Activated CD4-positive, alpha-beta memory T cell treated with anti-CD3 and anti-CD28 coated beads for 36 hours (primary cell): Measurements from ENCODE around the gene FBXW12. TPM values are rescaled to one million over a fixed set of nuclear protein-coding genes. Genes with fewer than 3 reads are reported as not detected.

Experiments
- CTCF ChIA-PET: fragments of 350-600 bp; sonication (Branson Sonifier 250); formaldehyde crosslinking; loops from one replicate; lab custom pipeline; 2021; ENCODE audit warnings: antibody characterized with exemption, inconsistent platforms; lab: Charles Lee
- POLR2A ChIA-PET: fragments of 350-600 bp; sonication (Branson Sonifier 250); formaldehyde crosslinking; loops from one replicate; lab custom pipeline; 2021; ENCODE audit warnings: antibody characterized with exemption; lab: Charles Lee
- DNase-seq: peaks from one replicate; pipeline ENCODE4 v3.0.0-alpha.2; 2020
- H3K27ac Mint-ChIP-seq: one replicate; pipeline ENCODE4 v1.8.0; 2021; ENCODE audit warnings: mixed read lengths
- H3K27me3 Mint-ChIP-seq: one replicate; pipeline ENCODE4 v1.8.0; 2021; ENCODE audit warnings: mixed read lengths
- H3K36me3 Mint-ChIP-seq: one replicate; pipeline ENCODE4 v1.8.0; 2021; ENCODE audit warnings: mixed read lengths
- H3K4me1 Mint-ChIP-seq: one replicate; pipeline ENCODE4 v1.8.0; 2021; ENCODE audit warnings: low read depth, mixed read lengths
- H3K4me3 Mint-ChIP-seq: one replicate; pipeline ENCODE4 v1.8.0; 2021; ENCODE audit warnings: mild to moderate bottlenecking, mixed read lengths
- H3K9me3 Mint-ChIP-seq: one replicate; pipeline ENCODE4 v1.8.0; 2021; ENCODE audit warnings: mixed read lengths
- intact Hi-C: fragments of 100-400 bp; cut with micrococcal nuclease; formaldehyde crosslinking; loops from one replicate; pipeline ENCODE4 v1.15.1; 2023
- total RNA-seq, 2 experiments: library from RNA; stranded (reverse); gene quantifications; one replicate each; pipeline ENCODE4 v1.2.3, GENCODE V29; 2021

Gene FBXW12
- total RNA-seq, 2 experiments from 2014 or later: not detected

- CTCF ChIA-PET: interaction anchor here (0.6 to 9.5 kb wide), 4 partner anchors 17 to 217 kb away, joined by 3 to 60 read pairs (median 7); partner anchors contain the start of gene SLC26A6
Observed at GRCh38 chr3:48418140-48418539, 46.1 kb downstream of the FBXW12 start.

GRCh38 chr3:48418651-48419050 lies 46.6 kb downstream of the FBXW12 start:
- Mint-ChIP-seq H3K36me3 (no peaks in the 10 kb centered on the region), H3K27me3 (no peaks in the 10 kb centered on the region), H3K9me3 (no peaks in the 10 kb centered on the region), H3K4me1 (no peaks in the 10 kb centered on the region), H3K27ac (no peak overlapping the region), H3K4me3 (no peak overlapping the region)
- POLR2A ChIA-PET: no interaction called here
- DNase-seq: no peak
- CTCF ChIA-PET: interaction anchor here (0.6 to 9.5 kb wide), 4 partner anchors 17 to 217 kb away, joined by 3 to 60 read pairs (median 7); partner anchors contain the start of gene SLC26A6
- intact Hi-C loops: no loop called here

More at GRCh38 chr3:48418140-48418539, 46.1 kb downstream of the FBXW12 start:
- Mint-ChIP-seq H3K4me3 (no peak overlapping the region), H3K27ac (no peak overlapping the region), H3K27me3 (no peaks in the 10 kb centered on the region), H3K9me3 (no peaks in the 10 kb centered on the region), H3K36me3 (no peaks in the 10 kb centered on the region), H3K4me1 (no peaks in the 10 kb centered on the region)
- DNase-seq: no peak
- POLR2A ChIA-PET: no interaction called here
- intact Hi-C loops: no loop called here

- DNase-seq: no peak
- ChIA-PET POLR2A (no interaction called here), CTCF (interaction anchor here (1.0 to 9.5 kb wide), 3 partner anchors 16 to 146 kb away, joined by 3 to 60 read pairs (median 11); no protein-coding TSS in a partner anchor)
- no peak overlapping the region for H3K27ac Mint-ChIP-seq
- H3K36me3 Mint-ChIP-seq: no peaks in the 10 kb centered on the region
- intact Hi-C loops: no loop called here
- H3K9me3 Mint-ChIP-seq: no peaks in the 10 kb centered on the region
- no peaks in the 10 kb centered on the region for H3K4me1 Mint-ChIP-seq
- no peaks in the 10 kb centered on the region for H3K27me3 Mint-ChIP-seq
- no peak overlapping the region for H3K4me3 Mint-ChIP-seq
Observed at GRCh38 chr3:48419149-48419548, 47.1 kb downstream of the FBXW12 start.

GRCh38 chr3:48419597-48419996 lies 47.6 kb downstream of the FBXW12 start:
- POLR2A ChIA-PET: no interaction called here
- DNase-seq: no peak
- intact Hi-C loops: no loop called here
- H3K9me3 Mint-ChIP-seq: no peaks in the 10 kb centered on the region
- no peaks in the 10 kb centered on the region for H3K36me3 Mint-ChIP-seq
- no peak overlapping the region for H3K4me3 Mint-ChIP-seq
- H3K4me1 Mint-ChIP-seq: no peaks in the 10 kb centered on the region
- CTCF ChIA-PET: interaction anchor here (2.1 to 9.5 kb wide), 2 partner anchors 16 to 19 kb away, joined by 11 to 60 read pairs; no protein-coding TSS in a partner anchor
- H3K27me3 Mint-ChIP-seq: no peaks in the 10 kb centered on the region
- no peak overlapping the region for H3K27ac Mint-ChIP-seq

GRCh38 chr3:48420561-48420960 lies 48.5 kb downstream of the FBXW12 start:
- intact Hi-C loops: no loop called here
- CTCF ChIA-PET: interaction anchor here (9.5 kb wide), 1 partner anchor 15 kb away, joined by 60 read pairs; no protein-coding TSS in a partner anchor
- Mint-ChIP-seq H3K27me3 (no peaks in the 10 kb centered on the region), H3K4me1 (no peaks in the 10 kb centered on the region), H3K9me3 (no peaks in the 10 kb centered on the region), H3K27ac (no peak overlapping the region), H3K36me3 (no peaks in the 10 kb centered on the region), H3K4me3 (no peak overlapping the region)
- POLR2A ChIA-PET: no interaction called here
- no peak for DNase-seq

- H3K36me3 Mint-ChIP-seq: no peaks in the 10 kb centered on the region
- no peak for DNase-seq
- POLR2A ChIA-PET: no interaction called here
- no peaks in the 10 kb centered on the region for H3K27me3 Mint-ChIP-seq
- CTCF ChIA-PET: interaction anchor here (1.6 to 9.5 kb wide), 3 partner anchors 13 to 149 kb away, joined by 3 to 60 read pairs (median 11); no protein-coding TSS in a partner anchor
- no peaks in the 10 kb centered on the region for H3K9me3 Mint-ChIP-seq
- no peaks in the 10 kb centered on the region for H3K4me1 Mint-ChIP-seq
- no peak overlapping the region for H3K4me3 Mint-ChIP-seq
- no peak overlapping the region for H3K27ac Mint-ChIP-seq
- intact Hi-C loops: no loop called here
Observed at GRCh38 chr3:48422272-48422671, 50.3 kb downstream of the FBXW12 start.

GRCh38 chr3:48422681-48423080 lies 50.7 kb downstream of the FBXW12 start:
- POLR2A ChIA-PET: no interaction called here

GRCh38 chr3:48423241-48423882 lies 51.3 kb downstream of the FBXW12 start:
- POLR2A ChIA-PET: no interaction called here
- no peaks in the 10 kb centered on the region for H3K36me3 Mint-ChIP-seq

More at GRCh38 chr3:48422681-48423080, 50.7 kb downstream of the FBXW12 start:
- Mint-ChIP-seq H3K27ac (no peak overlapping the region), H3K4me3 (no peak overlapping the region), H3K27me3 (no peaks in the 10 kb centered on the region), H3K36me3 (no peaks in the 10 kb centered on the region), H3K4me1 (no peaks in the 10 kb centered on the region), H3K9me3 (no peaks in the 10 kb centered on the region)
- CTCF ChIA-PET: interaction anchor here (1.6 to 9.5 kb wide), 3 partner anchors 13 to 149 kb away, joined by 3 to 60 read pairs (median 11); no protein-coding TSS in a partner anchor
- DNase-seq: no peak
- intact Hi-C loops: no loop called here

GRCh38 chr3:48423883-48424695 lies 52.1 kb downstream of the FBXW12 start:
- POLR2A ChIA-PET: no interaction called here
- DNase-seq: no peak
- Mint-ChIP-seq H3K27me3 (no peaks in the 10 kb centered on the region), H3K27ac (no peak overlapping the region), H3K36me3 (no peaks in the 10 kb centered on the region), H3K4me1 (no peaks in the 10 kb centered on the region), H3K4me3 (no peak overlapping the region), H3K9me3 (no peaks in the 10 kb centered on the region)
- intact Hi-C loops: no loop called here
- CTCF ChIA-PET: interaction anchor here (0.6 to 9.5 kb wide), 4 partner anchors 11 to 150 kb away, joined by 3 to 60 read pairs (median 7); no protein-coding TSS in a partner anchor

More at GRCh38 chr3:48423241-48423882, 51.3 kb downstream of the FBXW12 start:
- no peaks in the 10 kb centered on the region for H3K4me1 Mint-ChIP-seq
- no peak overlapping the region for H3K27ac Mint-ChIP-seq
- no peaks in the 10 kb centered on the region for H3K27me3 Mint-ChIP-seq
- H3K4me3 Mint-ChIP-seq: no peak overlapping the region
- intact Hi-C loops: no loop called here
- DNase-seq: no peak
- CTCF ChIA-PET: interaction anchor here (0.6 to 9.5 kb wide), 4 partner anchors 12 to 150 kb away, joined by 3 to 60 read pairs (median 7); no protein-coding TSS in a partner anchor
- no peaks in the 10 kb centered on the region for H3K9me3 Mint-ChIP-seq

GRCh38 chr3:48425281-48425812 lies 53.3 kb downstream of the FBXW12 start:
- no peaks in the 10 kb centered on the region for H3K27me3 Mint-ChIP-seq
- no peak overlapping the region for H3K4me3 Mint-ChIP-seq
- no peak overlapping the region for H3K27ac Mint-ChIP-seq
- CTCF ChIA-PET: interaction anchor here (1.0 to 9.5 kb wide), 3 partner anchors 10 to 143 kb away, joined by 3 to 60 read pairs (median 6); no protein-coding TSS in a partner anchor
- no peaks in the 10 kb centered on the region for H3K36me3 Mint-ChIP-seq
- POLR2A ChIA-PET: no interaction called here
- DNase-seq: no peak
- intact Hi-C loops: no loop called here
- H3K4me1 Mint-ChIP-seq: no peaks in the 10 kb centered on the region
- H3K9me3 Mint-ChIP-seq: no peaks in the 10 kb centered on the region

- Mint-ChIP-seq H3K36me3 (no peaks in the 10 kb centered on the region), H3K4me1 (peaks cover 2% of the 10 kb centered on the region), H3K27ac (no peak overlapping the region), H3K4me3 (no peak overlapping the region), H3K9me3 (no peaks in the 10 kb centered on the region), H3K27me3 (no peaks in the 10 kb centered on the region)
- POLR2A ChIA-PET: no interaction called here
- intact Hi-C loops: no loop called here
- no peak for DNase-seq
- CTCF ChIA-PET: interaction anchor here (1.0 to 9.5 kb wide), 3 partner anchors 9 to 144 kb away, joined by 3 to 60 read pairs (median 6); no protein-coding TSS in a partner anchor
Observed at GRCh38 chr3:48426401-48426909, 54.4 kb downstream of the FBXW12 start.
